Upper lobe of left lung (tissue), 4 donors: ENCODE measurements around the gene NMBR.
"Not testable (repeated sequence)": the region's sequence is repeated elsewhere in the genome, so short reads cannot be mapped to it uniquely, and the experiment has no call there.

Experiments used
- EP300 ChIP-seq, 4 donors: sonication (generic); formaldehyde crosslinking; IDR thresholded peaks; one replicate each; pipeline ENCODE4 v1.5.1; 2017; ENCODE audit warnings: antibody characterized with exemption in 4 of 4, control low read depth in 2 of 4
- POLR2A ChIP-seq, 4 donors: fragments of 450-650 bp; IDR thresholded peaks; one replicate each; pipeline ENCODE4 v1.5.1; 2016 to 2017; ENCODE audit warnings: antibody characterized with exemption in 4 of 4, mild to moderate bottlenecking in 2 of 4
- TF ChIP-seq, protein P1 (sequence below), 6 experiments: fragments of 450-650 bp in 4 of 6; fragments of 200-600 bp in 2 of 6; sonication (generic) in 2 of 6; IDR thresholded peaks; one replicate each; pipeline ENCODE4 v1.5.1; 2016 to 2019; ENCODE audit warnings: antibody characterized with exemption in 6 of 6

- TF ChIP-seq POLR2A, EP300 (IDR thresholded peaks at IDR 0.05): not testable (repeated sequence)
- TF ChIP-seq, protein P1, sequence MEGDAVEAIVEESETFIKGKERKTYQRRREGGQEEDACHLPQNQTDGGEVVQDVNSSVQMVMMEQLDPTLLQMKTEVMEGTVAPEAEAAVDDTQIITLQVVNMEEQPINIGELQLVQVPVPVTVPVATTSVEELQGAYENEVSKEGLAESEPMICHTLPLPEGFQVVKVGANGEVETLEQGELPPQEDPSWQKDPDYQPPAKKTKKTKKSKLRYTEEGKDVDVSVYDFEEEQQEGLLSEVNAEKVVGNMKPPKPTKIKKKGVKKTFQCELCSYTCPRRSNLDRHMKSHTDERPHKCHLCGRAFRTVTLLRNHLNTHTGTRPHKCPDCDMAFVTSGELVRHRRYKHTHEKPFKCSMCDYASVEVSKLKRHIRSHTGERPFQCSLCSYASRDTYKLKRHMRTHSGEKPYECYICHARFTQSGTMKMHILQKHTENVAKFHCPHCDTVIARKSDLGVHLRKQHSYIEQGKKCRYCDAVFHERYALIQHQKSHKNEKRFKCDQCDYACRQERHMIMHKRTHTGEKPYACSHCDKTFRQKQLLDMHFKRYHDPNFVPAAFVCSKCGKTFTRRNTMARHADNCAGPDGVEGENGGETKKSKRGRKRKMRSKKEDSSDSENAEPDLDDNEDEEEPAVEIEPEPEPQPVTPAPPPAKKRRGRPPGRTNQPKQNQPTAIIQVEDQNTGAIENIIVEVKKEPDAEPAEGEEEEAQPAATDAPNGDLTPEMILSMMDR (IDR thresholded peaks at IDR 0.05): not testable (repeated sequence)
These were observed 42.1 kb downstream of the NMBR start for GRCh38 chr6:142104820-142105219.
